GM20000 (cell line): ENCODE data around the gene ZNF639.
A peak's percentile ranks its signal among the peaks of the same experiment; 100 is the strongest.
"Not testable (repeated sequence)": the region's sequence is repeated elsewhere in the genome, so short reads cannot be mapped to it uniquely, and the experiment has no call there.

Experiments
- DNase-seq: peaks from one replicate; pipeline ENCODE4 v3.0.0; 2012; ENCODE audit warnings: low spot score
- TF ChIP-seq, protein P1 (sequence below): IDR thresholded peaks from 2 replicates; pipeline ENCODE4 v1.5.1; 2012; ENCODE audit warnings: mild to moderate bottlenecking, control low read depth; ENCODE audit errors: extremely low read depth, missing control alignments

The ZNF639 gene, protein sequence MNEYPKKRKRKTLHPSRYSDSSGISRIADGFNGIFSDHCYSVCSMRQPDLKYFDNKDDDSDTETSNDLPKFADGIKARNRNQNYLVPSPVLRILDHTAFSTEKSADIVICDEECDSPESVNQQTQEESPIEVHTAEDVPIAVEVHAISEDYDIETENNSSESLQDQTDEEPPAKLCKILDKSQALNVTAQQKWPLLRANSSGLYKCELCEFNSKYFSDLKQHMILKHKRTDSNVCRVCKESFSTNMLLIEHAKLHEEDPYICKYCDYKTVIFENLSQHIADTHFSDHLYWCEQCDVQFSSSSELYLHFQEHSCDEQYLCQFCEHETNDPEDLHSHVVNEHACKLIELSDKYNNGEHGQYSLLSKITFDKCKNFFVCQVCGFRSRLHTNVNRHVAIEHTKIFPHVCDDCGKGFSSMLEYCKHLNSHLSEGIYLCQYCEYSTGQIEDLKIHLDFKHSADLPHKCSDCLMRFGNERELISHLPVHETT

DNA sequence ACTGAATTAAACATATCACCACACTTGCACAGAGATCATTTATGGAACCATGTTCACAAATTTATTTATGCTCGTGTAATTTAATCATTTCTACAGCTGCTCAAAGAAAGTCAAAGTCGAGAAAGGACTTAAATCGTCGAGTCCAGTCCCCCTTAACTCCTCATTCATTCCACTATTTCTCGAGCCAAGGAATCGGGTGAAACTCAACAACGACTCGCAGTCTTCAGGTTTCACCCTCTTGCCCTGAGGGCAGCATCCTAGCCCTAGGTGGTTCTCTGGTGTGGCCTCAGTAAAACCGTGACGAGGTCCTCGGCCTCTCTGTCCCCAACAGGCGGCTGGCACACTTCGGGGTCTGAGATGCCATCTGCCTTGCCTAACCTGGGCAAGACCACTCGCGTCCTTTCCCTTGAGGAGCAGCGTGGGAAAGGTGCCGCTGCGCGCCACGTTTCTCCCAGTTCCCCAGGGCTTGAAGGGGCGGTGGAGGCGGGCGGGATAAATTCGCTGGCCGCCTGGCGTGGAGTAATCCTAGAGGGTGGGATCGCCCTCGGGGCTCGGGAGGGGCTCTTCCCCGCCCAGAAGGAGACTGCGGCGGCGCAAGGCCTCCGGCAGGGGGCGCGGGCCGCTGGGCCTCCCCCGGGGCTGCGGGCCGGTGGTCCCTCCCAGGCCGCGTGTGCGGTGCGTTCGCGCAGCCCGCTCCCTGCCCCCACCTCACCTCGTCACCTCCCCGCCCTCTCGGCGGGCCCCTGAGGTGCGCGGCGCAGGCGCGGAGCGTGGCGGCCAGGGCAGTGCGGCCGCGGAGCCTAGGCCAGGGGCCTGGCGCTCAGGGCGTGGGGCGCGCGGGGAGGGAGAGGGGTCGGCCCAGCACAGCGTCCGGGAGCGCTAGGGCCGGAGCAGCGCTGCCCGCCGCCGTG is at the start of gene ZNF639:
Gene ZNF639 (plus strand): TSS at position 746 of the 911 bp plus-strand sequence. CDS start 5,263 bp downstream, outside the sequence.
- peak; percentile 95 for DNase-seq
- TF ChIP-seq, protein P1, sequence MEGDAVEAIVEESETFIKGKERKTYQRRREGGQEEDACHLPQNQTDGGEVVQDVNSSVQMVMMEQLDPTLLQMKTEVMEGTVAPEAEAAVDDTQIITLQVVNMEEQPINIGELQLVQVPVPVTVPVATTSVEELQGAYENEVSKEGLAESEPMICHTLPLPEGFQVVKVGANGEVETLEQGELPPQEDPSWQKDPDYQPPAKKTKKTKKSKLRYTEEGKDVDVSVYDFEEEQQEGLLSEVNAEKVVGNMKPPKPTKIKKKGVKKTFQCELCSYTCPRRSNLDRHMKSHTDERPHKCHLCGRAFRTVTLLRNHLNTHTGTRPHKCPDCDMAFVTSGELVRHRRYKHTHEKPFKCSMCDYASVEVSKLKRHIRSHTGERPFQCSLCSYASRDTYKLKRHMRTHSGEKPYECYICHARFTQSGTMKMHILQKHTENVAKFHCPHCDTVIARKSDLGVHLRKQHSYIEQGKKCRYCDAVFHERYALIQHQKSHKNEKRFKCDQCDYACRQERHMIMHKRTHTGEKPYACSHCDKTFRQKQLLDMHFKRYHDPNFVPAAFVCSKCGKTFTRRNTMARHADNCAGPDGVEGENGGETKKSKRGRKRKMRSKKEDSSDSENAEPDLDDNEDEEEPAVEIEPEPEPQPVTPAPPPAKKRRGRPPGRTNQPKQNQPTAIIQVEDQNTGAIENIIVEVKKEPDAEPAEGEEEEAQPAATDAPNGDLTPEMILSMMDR, result peak; percentile 94

DNA sequence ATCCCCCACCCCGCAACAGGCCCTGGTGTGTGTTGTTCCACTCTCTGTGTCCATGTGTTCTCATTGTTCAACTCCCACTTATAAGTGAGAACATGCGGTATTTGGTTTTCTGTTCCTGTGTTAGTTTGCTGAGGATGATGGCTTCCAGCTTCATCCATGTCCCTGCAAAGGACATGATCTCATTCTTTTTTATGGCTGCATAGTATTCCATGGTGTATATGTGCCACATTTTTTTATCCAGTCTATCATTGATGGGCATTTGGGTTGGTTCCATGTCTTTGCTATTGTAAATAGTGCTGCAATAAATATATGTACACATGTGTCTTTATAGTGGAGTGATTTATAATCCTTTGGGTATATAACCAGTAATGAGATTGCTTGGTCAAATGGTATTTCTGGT is 48.4 kb upstream of the ZNF639 start:
- DNase-seq, result not testable (repeated sequence)

DNA sequence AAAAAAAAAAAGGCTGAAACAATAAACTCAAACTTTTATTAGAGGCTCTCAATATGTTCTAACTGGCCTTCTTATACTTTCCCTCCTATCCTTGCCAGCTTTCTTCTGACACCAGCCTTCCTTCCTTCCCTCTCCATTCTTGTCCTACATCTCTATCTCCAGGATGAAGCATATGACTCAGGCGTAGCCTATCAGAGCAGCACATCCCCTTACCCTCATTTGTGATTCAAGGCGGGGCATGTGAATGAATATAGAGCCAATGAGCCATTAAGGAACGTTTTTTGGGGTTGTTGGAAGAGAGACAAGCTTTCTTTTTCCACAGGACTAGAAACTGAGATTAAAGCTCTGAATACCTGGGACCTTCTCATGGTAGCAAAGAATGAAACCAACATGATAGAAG is 46.8 kb upstream of the ZNF639 start:
- no peak for DNase-seq
- TF ChIP-seq, protein P1, result no peak

DNA sequence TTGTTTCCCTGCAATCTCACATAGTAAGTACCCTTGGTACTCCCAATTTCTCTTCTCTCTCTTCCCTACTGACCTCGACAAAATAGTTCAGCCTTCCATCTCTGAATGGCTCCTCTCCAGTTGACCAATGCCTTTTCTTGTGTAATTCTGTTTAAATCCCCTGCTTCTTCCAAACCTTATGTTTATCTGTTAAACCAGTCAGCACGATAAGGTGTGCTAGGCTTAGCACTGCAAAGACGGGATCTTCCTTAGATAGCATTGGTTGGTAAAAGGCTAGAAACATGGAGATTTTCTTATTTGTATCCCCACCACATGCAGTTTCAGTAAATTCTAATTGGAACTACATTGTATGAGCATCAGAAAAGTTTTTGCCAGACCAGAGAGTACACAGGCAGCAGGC is 46.1 kb upstream of the ZNF639 start:
- no peak for DNase-seq
- TF ChIP-seq, protein P1, result no peak

- DNase-seq, result no peak
- TF ChIP-seq, protein P1, result no peak
Measured at GRCh38 chr3:179278151-179278550, 44.7 kb upstream of the ZNF639 start.

DNA sequence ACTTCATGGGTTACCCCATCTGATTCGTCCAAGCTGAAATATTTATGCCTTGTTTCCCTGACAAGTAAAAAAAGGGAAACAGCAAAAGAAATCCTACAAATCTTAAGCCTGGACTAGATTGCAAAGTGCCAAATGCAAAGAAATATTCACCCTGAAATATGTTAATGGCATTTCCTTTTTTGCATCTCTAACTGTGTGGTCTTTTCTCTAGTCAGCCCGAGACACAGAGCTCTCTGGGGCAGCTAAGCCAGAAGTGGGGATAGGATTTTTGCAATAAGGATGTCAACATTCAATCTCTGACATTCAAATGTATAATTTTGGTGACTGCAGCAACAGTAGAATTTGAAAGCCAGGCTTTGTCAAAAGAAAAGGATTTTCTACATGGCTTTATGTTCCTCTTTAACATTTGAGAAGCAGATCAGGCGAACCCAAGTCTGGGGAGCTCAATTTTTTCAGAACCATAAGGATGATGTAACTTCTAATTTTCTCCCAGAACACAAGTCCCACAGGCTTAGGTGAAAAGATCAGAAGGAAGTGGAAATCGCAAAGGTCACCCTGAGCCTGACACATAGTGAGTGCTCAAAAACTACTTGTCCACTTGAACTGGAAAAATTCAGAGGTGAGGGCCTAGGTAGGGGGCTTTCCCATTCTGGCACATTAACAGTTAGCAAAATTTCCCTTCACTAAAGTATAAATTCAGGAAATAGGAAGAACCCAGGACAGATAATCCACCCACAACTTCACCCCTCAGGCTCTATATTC is 43.7 kb upstream of the ZNF639 start:
- TF ChIP-seq, protein P1, result no peak

GRCh38 chr3:179279837-179280236 is 43.0 kb upstream of the ZNF639 start:
- TF ChIP-seq, protein P1, result no peak
- DNase-seq, result no peak

More for the DNA sequence above, 43.7 kb upstream of the ZNF639 start:
- no peak for DNase-seq
